Stimulated activated memory B cell treated with anti-CD40 and anti-IgM and Interleukin-4, amounts not matched to agents 10 μg/mL and 1 μg/mL and 100 μg/mL, for 72 hours (primary cell): ENCODE measurements around the gene CLUH.
A peak's percentile ranks its signal among the peaks of the same experiment; 100 is the strongest.
"Not testable (repeated sequence)": the region's sequence is repeated elsewhere in the genome, so short reads cannot be mapped to it uniquely, and the experiment has no call there.

ENCODE experiments used
- ATAC-seq: fragments of 150-1000 bp; cut with Tn5 transposase; 2 replicates; pipeline ENCODE4 v1.10.0; 2021
- H3K27ac Mint-ChIP-seq: one replicate; pipeline ENCODE4 v1.8.0; 2022; ENCODE audit warnings: mild to moderate bottlenecking, mixed read lengths
- H3K27me3 Mint-ChIP-seq: one replicate; pipeline ENCODE4 v1.8.0; 2022; ENCODE audit warnings: mixed read lengths
- H3K36me3 Mint-ChIP-seq: one replicate; pipeline ENCODE4 v1.8.0; 2022; ENCODE audit warnings: mixed read lengths
- H3K4me1 Mint-ChIP-seq: one replicate; pipeline ENCODE4 v1.8.0; 2022; ENCODE audit warnings: mixed read lengths
- H3K4me3 Mint-ChIP-seq: one replicate; pipeline ENCODE4 v1.8.0; 2022; ENCODE audit warnings: mild to moderate bottlenecking, moderate library complexity, mixed read lengths
- H3K9me3 Mint-ChIP-seq: one replicate; pipeline ENCODE4 v1.8.0; 2022; ENCODE audit warnings: mixed read lengths

The CLUH gene

DNA sequence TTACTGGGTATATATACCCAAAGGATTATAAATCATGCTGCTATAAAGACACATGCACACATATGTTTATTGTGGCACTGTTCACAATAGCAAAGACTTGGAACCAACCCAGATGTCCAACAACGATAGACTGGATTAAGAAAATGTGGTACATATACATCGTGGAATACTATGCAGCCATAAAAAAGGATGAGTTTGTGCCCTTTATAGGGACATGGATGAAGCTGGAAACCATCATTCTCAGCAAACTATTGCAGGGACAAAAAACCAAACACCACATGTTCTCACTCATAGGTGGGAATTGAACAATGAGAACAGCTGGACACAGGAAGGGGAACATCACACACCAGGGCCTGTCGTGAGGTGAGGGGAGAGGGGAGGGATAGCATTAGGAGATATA, 58.7 kb downstream of the CLUH start:
- not testable (repeated sequence) for ATAC-seq, H3K4me3 Mint-ChIP-seq, H3K4me1 Mint-ChIP-seq, H3K9me3 Mint-ChIP-seq, H3K27me3 Mint-ChIP-seq, H3K27ac Mint-ChIP-seq
- H3K36me3 Mint-ChIP-seq, result peaks cover 34% of the 10 kb centered on the region

DNA sequence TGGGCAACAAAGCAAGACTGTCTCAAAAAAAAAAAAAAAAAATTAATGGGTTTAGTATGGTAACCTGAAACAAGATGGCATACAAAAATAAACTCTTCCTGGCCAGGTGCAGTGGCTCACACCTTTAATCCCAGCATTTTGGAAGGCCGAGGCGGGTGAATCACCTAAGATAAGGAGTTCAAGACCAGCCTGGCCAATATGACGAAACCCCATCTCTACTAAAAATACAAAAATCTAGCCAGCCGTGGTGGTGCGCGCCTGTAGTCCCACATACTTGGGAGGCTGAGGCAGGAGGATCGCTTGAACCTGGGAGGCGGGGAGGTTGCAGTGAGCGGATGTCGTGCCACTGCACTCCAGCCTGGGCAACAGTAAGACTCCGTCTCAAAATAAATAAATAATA, 62.4 kb downstream of the CLUH start:
- Mint-ChIP-seq H3K4me3 (no peak overlapping the region), H3K27ac (no peak overlapping the region), H3K4me1 (no peaks in the 10 kb centered on the region), H3K27me3 (no peaks in the 10 kb centered on the region), H3K9me3 (no peaks in the 10 kb centered on the region), H3K36me3 (peaks cover 41% of the 10 kb centered on the region)
- ATAC-seq, result no peak

GRCh38 chr17:2647957-2648356, 63.6 kb downstream of the CLUH start:
- Mint-ChIP-seq H3K4me3 (no peak overlapping the region), H3K27ac (no peak overlapping the region), H3K9me3 (no peaks in the 10 kb centered on the region), H3K36me3 (peaks cover 47% of the 10 kb centered on the region), H3K27me3 (no peaks in the 10 kb centered on the region), H3K4me1 (no peaks in the 10 kb centered on the region)
- peak; percentile 45 for ATAC-seq

- Mint-ChIP-seq H3K36me3 (peaks cover 51% of the 10 kb centered on the region), H3K9me3 (no peaks in the 10 kb centered on the region), H3K4me3 (no peak overlapping the region), H3K4me1 (peaks cover 10% of the 10 kb centered on the region), H3K27ac (no peak overlapping the region), H3K27me3 (no peaks in the 10 kb centered on the region)
- no peak for ATAC-seq
Observed at GRCh38 chr17:2644971-2645370, 66.6 kb downstream of the CLUH start.
